OCI-LY7 (cell line): ENCODE results near the gene RGR.

Experiments used
- EZH2phosphoT487 ChIP-seq: fragments of 200-600 bp; sonication (generic); IDR thresholded peaks from 2 replicates; pipeline ENCODE4 v1.6.1; 2018; ENCODE audit warnings: low read depth, borderline replicate concordance, mild to moderate bottlenecking, mixed run types, antibody characterized with exemption, low read length, moderate library complexity, mixed read lengths
- TF ChIP-seq, protein P1 (sequence below): fragments of 200-600 bp; sonication (generic); conservative IDR thresholded peaks from 2 replicates; pipeline ENCODE4 v1.5.1; 2014; ENCODE audit warnings: mild to moderate bottlenecking, antibody characterized with exemption, low read length, moderate library complexity, mixed read lengths

DNA sequence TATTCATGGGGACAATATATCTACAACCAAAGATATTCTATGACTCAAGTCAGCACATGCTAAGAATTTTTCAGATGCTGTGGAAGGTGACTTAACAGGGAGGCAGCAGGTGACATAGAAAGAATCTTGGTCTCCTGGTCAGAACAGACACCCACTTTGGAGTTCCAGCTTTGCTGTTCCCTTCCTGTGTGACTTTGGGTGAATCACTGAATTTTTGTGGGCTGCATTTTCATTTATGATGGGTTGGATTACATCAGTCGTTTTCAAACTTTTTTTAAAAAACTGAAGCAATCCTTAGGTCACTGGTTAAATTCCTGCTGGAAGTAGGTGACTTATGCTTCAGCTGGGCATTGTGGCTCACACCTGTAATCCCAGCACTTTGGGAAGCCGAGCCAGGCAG lies 24.9 kb downstream of the RGR start:
- TF ChIP-seq, protein P1, sequence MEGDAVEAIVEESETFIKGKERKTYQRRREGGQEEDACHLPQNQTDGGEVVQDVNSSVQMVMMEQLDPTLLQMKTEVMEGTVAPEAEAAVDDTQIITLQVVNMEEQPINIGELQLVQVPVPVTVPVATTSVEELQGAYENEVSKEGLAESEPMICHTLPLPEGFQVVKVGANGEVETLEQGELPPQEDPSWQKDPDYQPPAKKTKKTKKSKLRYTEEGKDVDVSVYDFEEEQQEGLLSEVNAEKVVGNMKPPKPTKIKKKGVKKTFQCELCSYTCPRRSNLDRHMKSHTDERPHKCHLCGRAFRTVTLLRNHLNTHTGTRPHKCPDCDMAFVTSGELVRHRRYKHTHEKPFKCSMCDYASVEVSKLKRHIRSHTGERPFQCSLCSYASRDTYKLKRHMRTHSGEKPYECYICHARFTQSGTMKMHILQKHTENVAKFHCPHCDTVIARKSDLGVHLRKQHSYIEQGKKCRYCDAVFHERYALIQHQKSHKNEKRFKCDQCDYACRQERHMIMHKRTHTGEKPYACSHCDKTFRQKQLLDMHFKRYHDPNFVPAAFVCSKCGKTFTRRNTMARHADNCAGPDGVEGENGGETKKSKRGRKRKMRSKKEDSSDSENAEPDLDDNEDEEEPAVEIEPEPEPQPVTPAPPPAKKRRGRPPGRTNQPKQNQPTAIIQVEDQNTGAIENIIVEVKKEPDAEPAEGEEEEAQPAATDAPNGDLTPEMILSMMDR: no peak
- no peak for TF ChIP-seq EZH2phosphoT487
